Fibroblast of lung (primary cell): ENCODE data around the gene VWA3B. TPM values are rescaled to one million over a fixed set of nuclear protein-coding genes. Genes with fewer than 3 reads are reported as not detected.
"Not testable (repeated sequence)": the region's sequence is repeated elsewhere in the genome, so short reads cannot be mapped to it uniquely, and the experiment has no call there.

ENCODE experiments used
- DNase-seq, 2 donors: peaks; one replicate each; pipeline versions ENCODE4 v3.0.0 to v3.0.0-alpha.2; 2010; ENCODE audit warnings: low read depth in 2 of 2
- H2AFZ ChIP-seq: 2 replicates; pipeline ENCODE4 v1.5.1; 2012; ENCODE audit warnings: low read length, control low read depth, inconsistent platforms
- H3K27ac ChIP-seq: 2 replicates; pipeline ENCODE4 v1.5.1; 2011; ENCODE audit warnings: low read length, control low read depth; ENCODE audit not compliant: insufficient read depth
- H3K27me3 ChIP-seq: 2 replicates; pipeline ENCODE4 v1.5.1; 2011; ENCODE audit warnings: mild to moderate bottlenecking, low read length; ENCODE audit not compliant: control insufficient read depth, insufficient read depth
- H3K36me3 ChIP-seq: 2 replicates; pipeline ENCODE4 v1.5.1; 2011; ENCODE audit warnings: low read length; ENCODE audit not compliant: control insufficient read depth, insufficient read depth
- H3K4me1 ChIP-seq: 2 replicates; pipeline ENCODE4 v1.5.1; 2011; ENCODE audit warnings: low read length; ENCODE audit not compliant: control insufficient read depth, insufficient read depth; ENCODE audit errors: extremely low read depth
- H3K4me2 ChIP-seq: 2 replicates; pipeline ENCODE4 v1.5.1; 2011; ENCODE audit warnings: low read length, control low read depth; ENCODE audit not compliant: insufficient read depth; ENCODE audit errors: extremely low read depth
- H3K4me3 ChIP-seq, 4 experiments: fragments of 200-600 bp in 1 of 4; sonication (generic) in 1 of 4; replicated peaks in 1 of 4; 2 replicates each; pipeline ENCODE4 v1.5.1; 2011 to 2016; ENCODE audit warnings: low read length in 4 of 4, low read depth in 3 of 4, mild to moderate bottlenecking in 3 of 4, control low read depth in 2 of 4, inconsistent platforms in 1 of 4, mixed read lengths in 1 of 4; ENCODE audit not compliant: insufficient read depth in 1 of 4; ENCODE audit errors: control extremely low read depth in 1 of 4
- H3K79me2 ChIP-seq: 2 replicates; pipeline ENCODE4 v1.5.1; 2012; ENCODE audit warnings: mild to moderate bottlenecking, low read length, inconsistent platforms; ENCODE audit not compliant: control insufficient read depth, insufficient read depth
- H3K9ac ChIP-seq: 2 replicates; pipeline ENCODE4 v1.5.1; 2011; ENCODE audit warnings: mild to moderate bottlenecking, low read length, control low read depth; ENCODE audit not compliant: insufficient read depth
- H3K9me3 ChIP-seq: 2 replicates; pipeline ENCODE4 v1.5.1; 2012; ENCODE audit warnings: low read depth, low read length; ENCODE audit not compliant: control insufficient read depth, insufficient read depth
- H4K20me1 ChIP-seq: 2 replicates; pipeline ENCODE4 v1.5.1; 2011; ENCODE audit warnings: low read length; ENCODE audit not compliant: control insufficient read depth, insufficient read depth; ENCODE audit errors: extremely low read depth
- EZH2 ChIP-seq: IDR thresholded peaks from 2 replicates; pipeline ENCODE4 v1.5.1; 2012; ENCODE audit warnings: low read length, control low read depth, mild to moderate bottlenecking; ENCODE audit errors: missing control alignments
- polyA plus RNA-seq, 2 donors: library from polyadenylated mRNA; depleted of rRNA in 1 of 2; stranded (reverse) in 1 of 2; unstranded in 1 of 2; fragments of >200 nt; gene quantifications; 2 replicates each; pipeline ENCODE4 v1.2.1, GENCODE V29; 2011 to 2012; ENCODE audit warnings: missing spikeins in 1 of 2
- total RNA-seq: library from RNA; depleted of rRNA; stranded (reverse); fragments of >200 nt; gene quantifications from 2 replicates; pipeline ENCODE4 v1.2.1, GENCODE V29; 2014
- TF ChIP-seq, protein P1 (sequence below), 2 donors: IDR thresholded peaks in 1 of 2; conservative IDR thresholded peaks in 1 of 2; 1 replicate in 1 of 2; 2 replicates in 1 of 2; pipeline ENCODE4 v1.5.1; 2011 to 2012; ENCODE audit warnings: low read length in 2 of 2, control low read depth in 1 of 2, inconsistent platforms in 1 of 2, low read depth in 1 of 2, mild to moderate bottlenecking in 1 of 2

VWA3B gene
- total and polyA plus RNA-seq, 2 donors (not counting 1 experiment from before 2014, with no cell fraction given): 0.17 TPM; not detected in 1

DNA sequence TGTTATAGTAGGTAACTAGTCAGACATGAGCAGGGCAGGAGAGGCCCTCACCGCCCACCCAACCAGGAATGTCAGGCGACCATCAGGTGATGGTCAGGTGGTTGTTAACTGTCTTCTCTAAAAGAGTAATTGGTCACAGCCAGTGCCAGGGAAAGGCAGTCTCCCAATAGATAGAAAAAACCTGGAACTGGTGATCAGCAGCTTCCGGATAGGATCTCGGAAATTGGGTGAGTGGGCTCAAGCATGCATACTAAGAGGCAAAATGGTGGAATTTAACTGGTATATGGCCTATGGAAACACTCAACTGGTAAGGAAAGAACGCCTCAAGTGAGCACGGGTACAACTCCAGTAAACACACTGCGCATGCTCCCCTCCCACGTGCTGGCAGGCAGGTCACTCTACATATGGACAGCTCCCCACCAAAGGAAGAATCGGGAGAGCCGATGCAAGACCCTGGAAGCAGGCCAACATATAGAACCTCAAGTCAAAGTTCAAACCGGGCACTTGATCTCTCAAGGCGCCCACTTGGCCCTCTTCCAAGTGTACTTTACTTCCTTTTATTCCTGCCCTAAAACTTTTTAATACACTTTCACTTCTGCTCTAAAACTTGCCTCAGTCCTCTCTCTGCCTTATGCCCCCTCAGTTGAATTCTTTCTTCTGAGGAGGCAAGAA, 47.7 kb upstream of the VWA3B start:
- Histone ChIP-seq H3K27ac (no peak overlapping the region), H3K4me3 (no peak overlapping the region), H3K9ac (no peak overlapping the region), H3K4me1 (no peaks in the 10 kb centered on the region), H3K79me2 (no peaks in the 10 kb centered on the region), H4K20me1 (no peaks in the 10 kb centered on the region), H3K27me3 (no peaks in the 10 kb centered on the region), H3K9me3 (no peaks in the 10 kb centered on the region), H3K36me3 (no peaks in the 10 kb centered on the region), H2AFZ (no peak overlapping the region), H3K4me2 (no peak overlapping the region)
- DNase-seq: no peak
- no peak for TF ChIP-seq EZH2
- TF ChIP-seq, protein P1, sequence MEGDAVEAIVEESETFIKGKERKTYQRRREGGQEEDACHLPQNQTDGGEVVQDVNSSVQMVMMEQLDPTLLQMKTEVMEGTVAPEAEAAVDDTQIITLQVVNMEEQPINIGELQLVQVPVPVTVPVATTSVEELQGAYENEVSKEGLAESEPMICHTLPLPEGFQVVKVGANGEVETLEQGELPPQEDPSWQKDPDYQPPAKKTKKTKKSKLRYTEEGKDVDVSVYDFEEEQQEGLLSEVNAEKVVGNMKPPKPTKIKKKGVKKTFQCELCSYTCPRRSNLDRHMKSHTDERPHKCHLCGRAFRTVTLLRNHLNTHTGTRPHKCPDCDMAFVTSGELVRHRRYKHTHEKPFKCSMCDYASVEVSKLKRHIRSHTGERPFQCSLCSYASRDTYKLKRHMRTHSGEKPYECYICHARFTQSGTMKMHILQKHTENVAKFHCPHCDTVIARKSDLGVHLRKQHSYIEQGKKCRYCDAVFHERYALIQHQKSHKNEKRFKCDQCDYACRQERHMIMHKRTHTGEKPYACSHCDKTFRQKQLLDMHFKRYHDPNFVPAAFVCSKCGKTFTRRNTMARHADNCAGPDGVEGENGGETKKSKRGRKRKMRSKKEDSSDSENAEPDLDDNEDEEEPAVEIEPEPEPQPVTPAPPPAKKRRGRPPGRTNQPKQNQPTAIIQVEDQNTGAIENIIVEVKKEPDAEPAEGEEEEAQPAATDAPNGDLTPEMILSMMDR (conservative IDR thresholded peaks at IDR 0.05 in 1 of 2, IDR thresholded peaks at IDR 0.05 in 1 of 2; ENCODE audit: low read depth in 1 of 2, low read length in 2 of 2): no peak

DNA sequence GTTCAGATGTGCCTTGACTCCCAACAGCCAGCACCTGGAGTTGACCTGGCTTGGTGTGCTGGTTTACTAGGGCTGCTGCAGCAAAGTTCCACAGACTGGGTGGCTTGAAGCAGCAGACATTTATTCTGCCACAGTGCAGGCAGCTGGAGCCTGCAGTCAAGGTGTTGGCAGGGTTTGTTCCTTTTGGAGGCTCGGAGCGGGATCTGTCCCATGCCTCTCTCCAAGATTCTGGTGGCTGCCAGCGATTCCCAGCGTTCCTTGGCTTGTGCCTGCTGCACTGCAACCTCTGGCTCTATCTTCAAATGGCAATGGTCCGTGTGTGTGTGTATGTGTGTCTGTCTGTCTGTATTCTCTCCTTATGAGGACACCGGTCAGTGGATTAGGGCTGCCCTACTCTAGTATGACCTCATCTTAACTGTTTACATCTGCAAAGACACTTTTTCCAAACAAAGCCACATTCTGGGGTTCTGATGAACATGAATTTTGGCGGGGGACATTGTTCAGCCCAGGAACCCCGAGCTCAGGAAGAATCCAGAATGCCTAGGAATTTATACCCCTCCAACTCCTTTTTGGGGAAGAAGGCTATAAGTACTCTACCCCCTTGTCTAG, 46.5 kb upstream of the VWA3B start:
- Histone ChIP-seq H3K9me3 (no peaks in the 10 kb centered on the region), H3K79me2 (no peaks in the 10 kb centered on the region), H3K27ac (no peak overlapping the region), H3K36me3 (no peaks in the 10 kb centered on the region), H4K20me1 (no peaks in the 10 kb centered on the region), H3K9ac (no peak overlapping the region), H3K27me3 (no peaks in the 10 kb centered on the region), H3K4me1 (no peaks in the 10 kb centered on the region), H3K4me2 (no peak overlapping the region), H3K4me3 (no peak overlapping the region), H2AFZ (no peak overlapping the region)
- no peak for TF ChIP-seq EZH2
- TF ChIP-seq, protein P1 (conservative IDR thresholded peaks at IDR 0.05 in 1 of 2, IDR thresholded peaks at IDR 0.05 in 1 of 2; ENCODE audit: low read depth in 1 of 2, low read length in 2 of 2): no peak
- DNase-seq: no peak

DNA sequence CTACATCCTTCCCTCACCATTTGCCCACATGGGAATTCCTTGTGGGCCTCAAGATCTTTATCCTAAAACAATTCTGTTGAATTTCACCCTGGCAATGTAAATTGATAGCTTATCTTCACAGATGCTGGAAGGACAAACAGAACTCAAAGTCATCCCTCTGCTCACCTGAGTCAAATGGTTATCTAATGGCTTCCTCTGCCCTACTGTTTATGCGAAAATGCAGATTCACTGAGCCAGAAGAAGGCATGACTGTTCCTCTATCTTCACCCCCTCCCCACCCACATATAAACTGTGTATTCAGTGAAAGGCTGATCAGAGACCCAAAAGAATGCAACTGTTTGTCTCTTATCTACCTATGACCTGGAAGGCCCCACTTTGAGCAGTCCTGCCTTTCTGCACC, 43.9 kb upstream of the VWA3B start:
- Histone ChIP-seq H3K9me3 (no peaks in the 10 kb centered on the region), H3K27me3 (no peaks in the 10 kb centered on the region), H3K27ac (no peak overlapping the region), H2AFZ (no peak overlapping the region), H3K36me3 (no peaks in the 10 kb centered on the region), H4K20me1 (no peaks in the 10 kb centered on the region), H3K9ac (no peak overlapping the region), H3K79me2 (no peaks in the 10 kb centered on the region), H3K4me2 (no peak overlapping the region), H3K4me3 (no peak overlapping the region), H3K4me1 (no peaks in the 10 kb centered on the region)
- no peak for DNase-seq
- TF ChIP-seq, protein P1 (conservative IDR thresholded peaks at IDR 0.05 in 1 of 2, IDR thresholded peaks at IDR 0.05 in 1 of 2; ENCODE audit: low read depth in 1 of 2, low read length in 2 of 2): no peak
- TF ChIP-seq EZH2: no peak

DNA sequence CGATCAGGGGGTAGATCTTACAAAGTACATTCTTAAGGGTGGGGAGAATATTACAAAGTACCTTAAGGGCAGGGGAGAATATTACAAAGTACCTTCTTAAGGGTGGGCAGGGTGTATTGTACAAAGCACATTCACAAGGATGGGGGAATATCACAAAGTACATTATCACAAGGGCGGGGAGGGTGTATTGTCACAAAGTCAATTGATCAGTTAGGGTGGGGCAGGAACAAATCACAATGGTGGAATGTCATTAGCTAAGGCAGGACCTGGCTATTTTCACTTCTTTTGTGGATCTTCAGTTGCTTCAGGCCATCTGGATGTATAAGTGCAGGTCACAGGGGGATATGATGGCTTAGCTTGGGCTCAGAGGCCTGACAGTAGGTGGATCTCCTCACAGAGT, 42.2 kb upstream of the VWA3B start:
- not testable (repeated sequence) for DNase-seq, H4K20me1 ChIP-seq, H3K4me2 ChIP-seq, H3K4me3 ChIP-seq, H3K9me3 ChIP-seq, H3K9ac ChIP-seq, H3K4me1 ChIP-seq, H3K27ac ChIP-seq, H3K27me3 ChIP-seq, H3K79me2 ChIP-seq, H3K36me3 ChIP-seq, H2AFZ ChIP-seq
